Cardiac septum (tissue), 1 donor: ENCODE data around the gene SENP1. TPM values are rescaled to one million over a fixed set of nuclear protein-coding genes. Genes with fewer than 3 reads are reported as not detected.
"Not testable (repeated sequence)": the region's sequence is repeated elsewhere in the genome, so short reads cannot be mapped to it uniquely, and the experiment has no call there.

Source experiments
- DNase-seq: peaks from one replicate; pipeline ENCODE4 v3.0.0-alpha.2; 2020; ENCODE audit warnings: low spot score
- intact Hi-C: fragments of 100-400 bp; cut with DNase I; formaldehyde crosslinking; loops from one replicate; pipeline ENCODE4 v1.14.0; 2022
- total RNA-seq: library from RNA; stranded (reverse); fragmentation: NEBNext Ultra II Directional; extraction: Animal tissue kit (Norgen Biotek cat#: 25700); gene quantifications from one replicate; pipeline ENCODE4 v1.2.1, GENCODE V29; 2021
- donor health status: DM: no; HTN: no; CAD: no.

The SENP1 gene
- total RNA-seq, 1 donor from 2014 or later, result 10.1 TPM

- peak; percentile 85 for DNase-seq
- intact Hi-C loops, result no loop called here
These were observed 13.4 kb upstream of the SENP1 start, which contains the start of gene PFKM for GRCh38 chr12:48119078-48119833. Gene PFKM, plus strand, starts transcription at chr12:48119364. Its CDS starts 3,411 bp downstream, at chr12:48122775.

GRCh38 chr12:48118284-48118871, 12.5 kb upstream of the SENP1 start:
- intact Hi-C loops, result no loop called here
- no peak for DNase-seq

- DNase-seq, result no peak
- intact Hi-C loops, result no loop called here
These were observed 10.1 kb upstream of the SENP1 start for GRCh38 chr12:48115957-48116356.

GRCh38 chr12:48111312-48111693, 5.4 kb upstream of the SENP1 start:
- intact Hi-C loops, DNase-seq: not testable (repeated sequence)

- intact Hi-C loops, result no loop called here
- DNase-seq, result no peak
These were observed 4.9 kb upstream of the SENP1 start for GRCh38 chr12:48110691-48111311.

GRCh38 chr12:48109424-48109823, 3.5 kb upstream of the SENP1 start:
- DNase-seq, result no peak
- intact Hi-C loops, result no loop called here

- DNase-seq, result no peak
- intact Hi-C loops, result loop anchor here (2.0 kb wide), 2 partner anchors 18 to 50 kb away; partner anchors contain the start of gene ASB8
These were observed 1.1 kb upstream of the SENP1 start for GRCh38 chr12:48106681-48107613.

GRCh38 chr12:48105321-48105866, 485 bp downstream of the SENP1 start:
- intact Hi-C loops, result no loop called here
- DNase-seq, result no peak

GRCh38 chr12:48104531-48104930, 1.3 kb downstream of the SENP1 start:
- DNase-seq, result no peak
- intact Hi-C loops, result no loop called here

- intact Hi-C loops, result no loop called here
- DNase-seq, result no peak
These were observed 13.3 kb downstream of the SENP1 start for GRCh38 chr12:48092611-48093010.

- DNase-seq, result no peak
- intact Hi-C loops, result no loop called here
These were observed 19.6 kb downstream of the SENP1 start for GRCh38 chr12:48086327-48086726.

GRCh38 chr12:48084841-48085460, 20.9 kb downstream of the SENP1 start:
- no peak for DNase-seq
- intact Hi-C loops, result no loop called here

GRCh38 chr12:48084066-48084465, 21.8 kb downstream of the SENP1 start:
- no peak for DNase-seq
- intact Hi-C loops, result no loop called here

- no peak for DNase-seq
- intact Hi-C loops, result loop anchor here (2.0 kb wide), 1 partner anchor 86 kb away; no protein-coding TSS in a partner anchor
These were observed 25.1 kb downstream of the SENP1 start for GRCh38 chr12:48080821-48081220.

GRCh38 chr12:48080285-48080684, 25.6 kb downstream of the SENP1 start:
- intact Hi-C loops, result loop anchor here (2.0 kb wide), 1 partner anchor 87 kb away; no protein-coding TSS in a partner anchor
- no peak for DNase-seq

- intact Hi-C loops, result no loop called here
- DNase-seq, result no peak
These were observed 27.0 kb downstream of the SENP1 start for GRCh38 chr12:48078901-48079300.

GRCh38 chr12:48077111-48077510, 28.8 kb downstream of the SENP1 start:
- intact Hi-C loops, result no loop called here
- no peak for DNase-seq

- DNase-seq, result no peak
- intact Hi-C loops, result no loop called here
These were observed 30.0 kb downstream of the SENP1 start for GRCh38 chr12:48075832-48076231.

- no peak for DNase-seq
- intact Hi-C loops, result no loop called here
These were observed 31.6 kb downstream of the SENP1 start for GRCh38 chr12:48074266-48074665.
